GM18499 (cell line): Measurements from ENCODE around the gene UTP18.
"Not testable (repeated sequence)": the region's sequence is repeated elsewhere in the genome, so short reads cannot be mapped to it uniquely, and the experiment has no call there.

Experiments
- ATAC-seq: cut with Tn5 transposase; IDR thresholded peaks from one replicate; pipeline ENCODE4 v1.9.1; 2021; ENCODE audit warnings: moderate number of reproducible peaks; ENCODE audit not compliant: insufficient read depth, unreplicated experiment

The UTP18 gene

GRCh38 chr17:51260237-51261023, at the start of gene UTP18:
TSS of gene UTP18 (plus strand) at chr17:51260546. CDS start at chr17:51260585, 39 bp downstream.
- peak; percentile 45 for ATAC-seq

- no peak for ATAC-seq
These were observed 45.4 kb upstream of the UTP18 start for GRCh38 chr17:51214920-51215319.

- no peak for ATAC-seq
These were observed 42.4 kb upstream of the UTP18 start for GRCh38 chr17:51217946-51218345.

GRCh38 chr17:51221322-51221721, 39.0 kb upstream of the UTP18 start:
- ATAC-seq: no peak

GRCh38 chr17:51224402-51225262, 35.7 kb upstream of the UTP18 start:
- ATAC-seq: no peak

GRCh38 chr17:51225523-51225922, 34.8 kb upstream of the UTP18 start:
- not testable (repeated sequence) for ATAC-seq

- ATAC-seq: no peak
These were observed 32.2 kb upstream of the UTP18 start for GRCh38 chr17:51228161-51228560.

GRCh38 chr17:51229889-51230288, 30.5 kb upstream of the UTP18 start:
- no peak for ATAC-seq

GRCh38 chr17:51230306-51230705, 30.0 kb upstream of the UTP18 start:
- no peak for ATAC-seq

- no peak for ATAC-seq
These were observed 28.3 kb upstream of the UTP18 start for GRCh38 chr17:51231999-51232398.

GRCh38 chr17:51234162-51234561, 26.2 kb upstream of the UTP18 start:
- ATAC-seq: no peak

- ATAC-seq: no peak
These were observed 22.0 kb upstream of the UTP18 start for GRCh38 chr17:51238255-51238887.

- ATAC-seq: no peak
These were observed 20.1 kb upstream of the UTP18 start for GRCh38 chr17:51240275-51240674.

- no peak for ATAC-seq
These were observed 16.3 kb upstream of the UTP18 start for GRCh38 chr17:51244041-51244440.

- no peak for ATAC-seq
These were observed 14.8 kb upstream of the UTP18 start for GRCh38 chr17:51245535-51245934.

- ATAC-seq: no peak
These were observed 10.0 kb upstream of the UTP18 start for GRCh38 chr17:51250314-51250840.

- no peak for ATAC-seq
These were observed 9.3 kb upstream of the UTP18 start for GRCh38 chr17:51251010-51251409.

GRCh38 chr17:51255673-51256072, 4.7 kb upstream of the UTP18 start:
- no peak for ATAC-seq

GRCh38 chr17:51256101-51256500, 4.2 kb upstream of the UTP18 start:
- ATAC-seq: no peak

GRCh38 chr17:51257150-51258081, 2.9 kb upstream of the UTP18 start:
- ATAC-seq: no peak
